H1 (cell line): ENCODE measurements around the gene MBOAT1. TPM values are rescaled to one million over a fixed set of nuclear protein-coding genes. Genes with fewer than 3 reads are reported as not detected.

ENCODE experiments used
- CTCF ChIA-PET: fragments of 300-600 bp; sonication (Branson Sonifier 250); formaldehyde crosslinking; loops from one replicate; lab custom pipeline; 2021; ENCODE audit not compliant: partially characterized antibody; lab: Charles Lee
- POLR2A ChIA-PET: fragments of 300-600 bp; sonication (Branson Sonifier 250); formaldehyde crosslinking; loops from one replicate; lab custom pipeline; 2021; ENCODE audit warnings: inconsistent platforms; ENCODE audit not compliant: partially characterized antibody; lab: Charles Lee
- DNase-seq, 2 experiments: peaks; one replicate each; pipeline versions ENCODE4 v3.0.0 to v3.0.0-alpha.2; 2010 to 2022; ENCODE audit warnings: low spot score in 2 of 2, low read depth in 1 of 2, mixed read lengths in 1 of 2
- FAIRE-seq: peaks from 2 replicates; lab custom pipeline; 2011; peaks lifted over from hg19 to GRCh38; lab: Jason Lieb, UNC
- H2AFZ ChIP-seq: 2 replicates; pipeline ENCODE4 v1.8.1; 2012; ENCODE audit warnings: low read length, inconsistent platforms
- H2AK5ac ChIP-seq: 2 replicates; pipeline ENCODE4 v1.6.1; 2013; ENCODE audit warnings: low read depth, low read length
- H2BK120ac ChIP-seq: replicated peaks from 2 replicates; pipeline ENCODE3; 2013; ENCODE audit warnings: low read depth, low read length, inconsistent platforms
- H2BK12ac ChIP-seq: 2 replicates; pipeline ENCODE4 v1.6.1; 2013; ENCODE audit warnings: low read depth, low read length
- H2BK15ac ChIP-seq: 2 replicates; pipeline ENCODE4 v1.6.1; 2013; ENCODE audit warnings: low read length
- H2BK20ac ChIP-seq: 2 replicates; pipeline ENCODE4 v1.6.1; 2013; ENCODE audit warnings: low read length
- H2BK5ac ChIP-seq: 2 replicates; pipeline ENCODE4 v1.6.1; 2013; ENCODE audit warnings: low read depth, low read length
- H3K14ac ChIP-seq: 2 replicates; pipeline ENCODE4 v1.6.1; 2013; ENCODE audit warnings: inconsistent platforms; ENCODE audit not compliant: insufficient read length
- H3K18ac ChIP-seq: 2 replicates; pipeline ENCODE4 v1.6.1; 2013; ENCODE audit warnings: low read length; ENCODE audit errors: extremely low read depth
- H3K23ac ChIP-seq: 2 replicates; pipeline ENCODE4 v1.6.1; 2013; ENCODE audit warnings: inconsistent platforms; ENCODE audit not compliant: insufficient read length
- H3K23me2 ChIP-seq: 2 replicates; pipeline ENCODE4 v1.6.1; 2013; ENCODE audit warnings: low read depth, low read length
- H3K27ac ChIP-seq: 2 replicates; pipeline ENCODE4 v1.6.1; 2011; ENCODE audit warnings: low read depth, low read length, inconsistent platforms
- H3K27me3 ChIP-seq, 4 experiments: replicated peaks in 1 of 4; 1 replicate in 1 of 4; 2 replicates in 3 of 4; pipeline versions ENCODE4 v1.6.1 to v1.8.1; 2011 to 2013; ENCODE audit warnings: low read length in 3 of 4, mild to moderate bottlenecking in 3 of 4, inconsistent platforms in 2 of 4, mixed read lengths in 2 of 4, moderate library complexity in 1 of 4; ENCODE audit not compliant: control insufficient read depth in 3 of 4, insufficient read depth in 3 of 4; ENCODE audit errors: extremely low read depth in 1 of 4
- H3K36me3 ChIP-seq, 4 experiments: 2 replicates each; pipeline versions ENCODE4 v1.6.1 to v1.8.1; 2011 to 2013; ENCODE audit warnings: mild to moderate bottlenecking in 4 of 4, low read length in 3 of 4, moderate library complexity in 2 of 4, control low read depth in 1 of 4, inconsistent platforms in 1 of 4; ENCODE audit not compliant: insufficient read depth in 4 of 4, control insufficient read depth in 2 of 4
- H3K4ac ChIP-seq: replicated peaks from 2 replicates; pipeline ENCODE3; 2013; ENCODE audit warnings: low read length, low read depth, mixed read lengths, inconsistent platforms; ENCODE audit not compliant: insufficient read length
- H3K4me1 ChIP-seq, 4 experiments: replicated peaks in 1 of 4; 1 replicate in 1 of 4; 2 replicates in 3 of 4; pipeline versions ENCODE4 v1.6.1 to v1.8.1; 2011 to 2013; ENCODE audit warnings: low read length in 3 of 4, inconsistent platforms in 2 of 4, mixed read lengths in 1 of 4; ENCODE audit not compliant: insufficient read depth in 4 of 4, control insufficient read depth in 3 of 4
- H3K4me2 ChIP-seq, 2 experiments: 2 replicates each; pipeline versions ENCODE4 v1.6.1 to v1.8.1; 2011 to 2013; ENCODE audit warnings: low read depth in 2 of 2, low read length in 2 of 2, control low read depth in 1 of 2, inconsistent platforms in 1 of 2, mild to moderate bottlenecking in 1 of 2; ENCODE audit not compliant: insufficient read depth in 1 of 2
- H3K4me3 ChIP-seq, 4 experiments: fragments of 200-600, 300-600 bp in 1 of 4; sonication (generic), shearing (Covaris generic), sonication (Bioruptor Twin) in 1 of 4; 2 replicates each; pipeline versions ENCODE4 v1.5.1 to v1.8.1; 2011 to 2016; ENCODE audit warnings: low read length in 4 of 4, low read depth in 3 of 4, control low read depth in 2 of 4, inconsistent platforms in 2 of 4, mild to moderate bottlenecking in 2 of 4, mixed read lengths in 1 of 4, moderate library complexity in 1 of 4; ENCODE audit not compliant: insufficient read depth in 2 of 4; ENCODE audit errors: extremely low read depth in 1 of 4
- H3K56ac ChIP-seq: replicated peaks from 2 replicates; pipeline ENCODE3; 2013; ENCODE audit warnings: low read depth, mild to moderate bottlenecking, mixed read lengths, low read length, inconsistent platforms; ENCODE audit not compliant: insufficient read length
- H3K79me1 ChIP-seq: 2 replicates; pipeline ENCODE4 v1.6.1; 2013; ENCODE audit warnings: low read depth, low read length, control low read depth
- H3K79me2 ChIP-seq, 2 experiments: 2 replicates each; pipeline versions ENCODE4 v1.6.1 to v1.8.1; 2012 to 2013; ENCODE audit warnings: low read length in 2 of 2, mild to moderate bottlenecking in 2 of 2, inconsistent platforms in 1 of 2; ENCODE audit not compliant: insufficient read depth in 2 of 2, control insufficient read depth in 1 of 2
- H3K9ac ChIP-seq, 4 experiments: replicated peaks in 1 of 4; 1 replicate in 1 of 4; 2 replicates in 3 of 4; pipeline versions ENCODE4 v1.6.1 to v1.8.1; 2011 to 2013; ENCODE audit warnings: low read depth in 3 of 4, low read length in 3 of 4, control low read depth in 2 of 4, mild to moderate bottlenecking in 2 of 4, moderate library complexity in 2 of 4, inconsistent platforms in 1 of 4; ENCODE audit errors: extremely low read depth in 1 of 4
- H3K9me3 ChIP-seq, 2 experiments: 2 replicates each; pipeline versions ENCODE4 v1.6.1 to v1.8.1; 2012 to 2013; ENCODE audit warnings: mild to moderate bottlenecking in 2 of 2, moderate library complexity in 2 of 2, control low read depth in 1 of 2, inconsistent platforms in 1 of 2, low read depth in 1 of 2, low read length in 1 of 2, mixed read lengths in 1 of 2; ENCODE audit not compliant: insufficient read depth in 2 of 2
- H4K20me1 ChIP-seq, 2 experiments: replicated peaks in 1 of 2; 2 replicates each; pipeline versions ENCODE3 to v1.8.1; 2011 to 2013; ENCODE audit warnings: inconsistent platforms in 2 of 2, low read length in 2 of 2, mild to moderate bottlenecking in 1 of 2; ENCODE audit not compliant: insufficient read depth in 2 of 2, control insufficient read depth in 1 of 2
- H4K5ac ChIP-seq: 2 replicates; pipeline ENCODE4 v1.6.1; 2013; ENCODE audit warnings: low read length, low read depth, mixed read lengths, inconsistent platforms; ENCODE audit not compliant: insufficient read length
- H4K8ac ChIP-seq: 2 replicates; pipeline ENCODE4 v1.8.0; 2013; ENCODE audit warnings: mild to moderate bottlenecking, moderate library complexity, low read length, inconsistent platforms; ENCODE audit not compliant: insufficient read depth; ENCODE audit errors: extremely low read depth
- H4K91ac ChIP-seq: replicated peaks from 2 replicates; pipeline ENCODE3; 2013; ENCODE audit warnings: low read length, mixed read lengths, inconsistent platforms; ENCODE audit not compliant: insufficient read length
- CBX5 ChIP-seq: fragments of 300-800, 300-1000 bp; sonication (generic); IDR thresholded peaks from 2 replicates; pipeline ENCODE4 v1.7.1; 2016; ENCODE audit warnings: antibody characterized with exemption, low read length, low read depth
- E2F6 ChIP-seq: IDR thresholded peaks from 2 replicates; pipeline ENCODE4 v1.6.1; 2012; ENCODE audit warnings: inconsistent platforms
- KDM1A ChIP-seq: fragments of 200-600, 300-600 bp; sonication (generic); IDR thresholded peaks from 2 replicates; pipeline ENCODE4 v1.7.1; 2016; ENCODE audit warnings: mild to moderate bottlenecking, low read length, borderline replicate concordance
- KDM5A ChIP-seq: fragments of 200-600 bp; IDR thresholded peaks from 2 replicates; pipeline ENCODE4 v1.7.1; 2012; ENCODE audit warnings: mild to moderate bottlenecking, low read length, inconsistent platforms, mixed read lengths
- MAFK ChIP-seq: IDR thresholded peaks from 2 replicates; pipeline ENCODE4 v1.6.1; 2012; ENCODE audit warnings: low read depth, mild to moderate bottlenecking, improper control_type of control experiment, low read length
- NRF1 ChIP-seq: IDR thresholded peaks from 2 replicates; pipeline ENCODE4 v1.6.1; 2011; ENCODE audit warnings: mild to moderate bottlenecking, low read depth, low read length, improper control_type of control experiment
- POLR2AphosphoS5 ChIP-seq: IDR thresholded peaks from 2 replicates; pipeline ENCODE4 v1.6.1; 2011; ENCODE audit warnings: low read depth, low read length
- RXRA ChIP-seq: IDR thresholded peaks from 2 replicates; pipeline ENCODE4 v1.6.1; 2011; ENCODE audit warnings: low read depth, mild to moderate bottlenecking, low read length, moderate library complexity; ENCODE audit not compliant: insufficient read depth
- SP4 ChIP-seq: IDR thresholded peaks from 2 replicates; pipeline ENCODE4 v1.6.1; 2012; ENCODE audit warnings: low read length, inconsistent platforms
- TAF1 ChIP-seq: IDR thresholded peaks from 2 replicates; pipeline ENCODE4 v1.6.1; 2011; ENCODE audit warnings: mild to moderate bottlenecking, low read depth, low read length
- YY1 ChIP-seq: IDR thresholded peaks from 2 replicates; pipeline ENCODE4 v1.6.1; 2011; ENCODE audit warnings: low read depth, mild to moderate bottlenecking, low read length
- WGBS, 2 experiments: shearing (Covaris generic) in 1 of 2; methylation state at CpG; one replicate each; pipeline versions ENCODE4 v1.1.6 to v1.1.7; 2013 to 2015; ENCODE audit warnings: low lambda C conversion rate in 2 of 2, mixed read lengths in 2 of 2, inconsistent platforms in 1 of 2, low coverage in 1 of 2, missing lambda C conversion rate in 1 of 2; ENCODE audit not compliant: insufficient replicate concordance in 2 of 2, insufficient coverage in 1 of 2, insufficient read length in 1 of 2; ENCODE audit errors: extremely low coverage in 1 of 2, missing lambda C conversion rate in 1 of 2; 5-methylcytosine and 5-hydroxymethylcytosine counted together
- polyA plus RNA-seq, 7 experiments: library from polyadenylated mRNA; depleted of rRNA in 3 of 7; stranded (reverse) in 5 of 7; unstranded in 2 of 7; fragments of >200 nt in 5 of 7; fragments of 200-250 nt in 2 of 7; gene quantifications; 1 replicate in 5 of 7; 2 replicates in 1 of 7; 4 replicates in 1 of 7; pipeline versions ENCODE4 v1.2.1 to v1.2.3, GENCODE V29; 2011 to 2013; ENCODE audit warnings: missing spikeins in 2 of 7, mixed read lengths in 2 of 7
- total RNA-seq: library from RNA; stranded (reverse); fragmentation: NEBNext Ultra II Directional; extraction: Animal tissue kit (Norgen Biotek cat#: 25700); gene quantifications from 2 replicates; pipeline ENCODE4 v1.2.1, GENCODE V29; 2021
- TF ChIP-seq, protein P1 (sequence below): IDR thresholded peaks from 2 replicates; pipeline ENCODE4 v1.6.1; 2011; ENCODE audit warnings: low read depth, mild to moderate bottlenecking, low read length; ENCODE audit not compliant: insufficient read depth

Gene MBOAT1
- total and polyA plus RNA-seq, 2 of the 8 experiments (the other 6 are each of a cell fraction or from before 2014, with no cell fraction given) = 4.9 to 19.5 TPM

GRCh38 chr6:20148433-20148832, 63.8 kb downstream of the MBOAT1 start:
- Histone ChIP-seq H3K36me3 (no peaks in the 10 kb centered on the region; a peak in 1 of 8 replicates), H2BK5ac (no peak overlapping the region), H3K9me3 (no peaks in the 10 kb centered on the region; a peak in 1 of 4 replicates), H3K4me1 (peaks cover under 1 to 3% (median under 1%) of the 10 kb centered on the region in 4 experiments; a peak in 3 of 7 replicates), H4K5ac (no peak overlapping the region), H2AK5ac (no peak overlapping the region), H3K9ac (no peak overlapping the region), H3K23ac (no peak overlapping the region), H3K56ac (no peak overlapping the region), H3K27me3 (no peaks in the 10 kb centered on the region), H4K91ac (no peak overlapping the region), H3K23me2 (0 out of 2 replicates have a peak, but pooled peaks cover 2% of the 10 kb centered on the region), H3K18ac (no peak overlapping the region), H2AFZ (no peak overlapping the region), H2BK12ac (no peak overlapping the region), H3K4me3 (no peak overlapping the region), H3K79me1 (no peaks in the 10 kb centered on the region), H4K20me1 (no peaks in the 10 kb centered on the region), H2BK20ac (no peak overlapping the region), H2BK15ac (no peak overlapping the region), H4K8ac (no peak overlapping the region), H3K79me2 (no peaks in the 10 kb centered on the region), H2BK120ac (no peak overlapping the region), H3K4ac (no peak overlapping the region), H3K27ac (no peak overlapping the region), H3K14ac (no peak overlapping the region), H3K4me2 (no peak overlapping the region)
- no peak for TF ChIP-seq YY1
- TF ChIP-seq NRF1 = no peak
- TF ChIP-seq TAF1 = no peak
- TF ChIP-seq, protein P1, sequence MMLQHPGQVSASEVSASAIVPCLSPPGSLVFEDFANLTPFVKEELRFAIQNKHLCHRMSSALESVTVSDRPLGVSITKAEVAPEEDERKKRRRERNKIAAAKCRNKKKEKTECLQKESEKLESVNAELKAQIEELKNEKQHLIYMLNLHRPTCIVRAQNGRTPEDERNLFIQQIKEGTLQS = no peak
- no peak for TF ChIP-seq E2F6
- TF ChIP-seq MAFK = no peak
- no peak for TF ChIP-seq KDM1A
- TF ChIP-seq RXRA = no peak
- no peak for TF ChIP-seq SP4
- TF ChIP-seq CBX5 = no peak
- no peak for TF ChIP-seq POLR2AphosphoS5
- no peak for TF ChIP-seq KDM5A
- POLR2A ChIA-PET = no interaction called here
- FAIRE-seq (no peak), DNase-seq (no peak)
- CTCF ChIA-PET = interaction anchor here (2.6 kb wide), 1 partner anchor 22 kb away, joined by 8 read pairs; no protein-coding TSS in a partner anchor
- WGBS, 2 experiments = 86% methylated on average over 4 of the region's 4 CpGs; no CpG with 5 or more reads in 1 of the 2 experiments
